Medulla oblongata (tissue), 1 donor: ENCODE data around the gene PRRT1.
"Not testable (repeated sequence)": the region's sequence is repeated elsewhere in the genome, so short reads cannot be mapped to it uniquely, and the experiment has no call there.

Source experiments
- DNase-seq: peaks from one replicate; pipeline ENCODE4 v3.0.0-alpha.2; 2015; ENCODE audit errors: extremely low spot score

The PRRT1 gene

GRCh38 chr6:32151181-32151862 is 417 bp downstream of the PRRT1 start:
- DNase-seq: peak; percentile 23

GRCh38 chr6:32149932-32150870 is 1.5 kb downstream of the PRRT1 start:
- DNase-seq: no peak

- no peak for DNase-seq
These were observed 2.5 kb downstream of the PRRT1 start for GRCh38 chr6:32149092-32149755.

GRCh38 chr6:32148289-32149091 is 3.2 kb downstream of the PRRT1 start:
- peak; percentile 47 for DNase-seq

- DNase-seq: no peak
These were observed 4.2 kb downstream of the PRRT1 start for GRCh38 chr6:32147401-32148132.

DNA sequence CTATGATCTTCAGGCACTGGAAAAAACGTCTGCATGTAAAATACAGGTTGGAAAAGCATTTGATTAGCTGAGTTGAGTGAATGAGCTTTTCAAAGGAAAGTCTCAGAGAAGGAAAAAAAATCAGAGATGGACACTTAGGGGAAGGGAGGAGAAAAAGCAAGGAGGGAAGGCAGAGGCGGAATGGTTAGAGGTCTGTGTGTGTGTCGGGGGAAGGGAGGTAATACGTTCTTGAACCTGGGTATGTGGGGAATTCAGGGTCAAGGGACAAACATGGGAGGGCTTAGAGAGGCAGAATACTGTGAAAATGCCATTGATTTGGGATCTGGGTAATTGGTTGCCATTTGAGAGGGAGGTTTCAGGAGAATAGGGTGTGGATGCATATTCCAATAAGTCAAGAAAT is 5.1 kb downstream of the PRRT1 start:
- no peak for DNase-seq

- DNase-seq: no peak
These were observed 5.5 kb downstream of the PRRT1 start for GRCh38 chr6:32146287-32146686.

DNA sequence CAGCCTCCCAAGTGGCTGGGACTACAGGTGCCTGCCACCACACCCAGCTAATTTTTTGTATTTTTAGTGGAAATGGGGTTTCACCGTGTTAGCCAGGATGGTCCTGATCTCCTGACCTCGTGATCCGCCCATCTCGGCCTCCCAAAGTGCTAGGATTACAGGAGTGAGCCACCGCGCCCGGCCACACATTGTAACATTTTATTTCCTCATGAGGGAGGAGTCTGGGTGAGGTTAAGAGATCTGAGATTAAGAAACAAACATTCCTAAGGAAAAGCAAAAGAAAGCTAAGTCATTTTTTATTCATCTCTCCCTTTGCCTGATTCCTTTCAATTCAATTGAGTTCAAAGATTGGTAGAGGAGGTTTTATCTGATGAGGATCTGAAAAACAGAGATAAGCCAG is 7.5 kb downstream of the PRRT1 start:
- not testable (repeated sequence) for DNase-seq

- DNase-seq: no peak
These were observed 11.2 kb downstream of the PRRT1 start for GRCh38 chr6:32140420-32141046.

DNA sequence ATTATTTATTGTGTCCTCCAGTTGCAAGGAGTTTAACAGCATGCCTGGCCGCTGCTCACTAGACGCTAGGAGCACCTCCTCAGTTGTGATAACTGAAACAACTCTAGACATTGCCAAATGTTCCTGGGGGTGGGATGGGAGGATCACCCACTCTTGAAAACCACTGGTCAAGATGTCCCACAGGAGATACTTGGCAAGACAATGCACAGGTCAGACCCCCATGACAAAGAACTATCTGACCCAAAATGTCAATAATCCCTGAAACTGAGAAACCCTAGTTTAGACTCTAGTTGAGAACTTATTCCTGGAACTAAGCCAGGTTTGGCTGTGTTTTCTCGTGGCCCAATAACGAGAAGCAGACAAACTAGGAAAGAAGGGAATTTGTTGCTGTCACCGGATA is 12.1 kb downstream of the PRRT1 start:
- DNase-seq: no peak

- DNase-seq: no peak
These were observed 14.3 kb downstream of the PRRT1 start for GRCh38 chr6:32137454-32137853.

GRCh38 chr6:32133786-32134185 is 18.0 kb downstream of the PRRT1 start:
- DNase-seq: no peak

DNA sequence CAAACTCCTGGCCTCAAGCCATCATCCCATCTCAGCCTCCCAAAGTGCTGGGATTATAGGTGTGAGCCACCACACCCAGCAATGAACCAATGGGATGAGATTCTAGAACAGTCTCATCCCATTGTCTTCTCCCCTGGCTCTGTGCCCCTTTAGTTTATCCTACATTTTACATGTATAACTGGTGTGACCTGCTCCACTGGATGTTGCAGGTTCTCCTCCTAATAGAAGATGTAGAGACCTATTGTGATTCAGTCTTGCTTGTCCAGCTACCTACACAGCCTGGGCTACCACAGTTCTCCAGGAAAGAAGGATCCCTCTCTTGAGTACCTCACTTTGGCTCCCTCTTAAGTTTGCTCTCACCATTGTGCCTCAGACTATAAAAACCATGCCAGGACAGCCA is 19.6 kb downstream of the PRRT1 start:
- no peak for DNase-seq

- no peak for DNase-seq
These were observed 20.2 kb downstream of the PRRT1 start for GRCh38 chr6:32131439-32131948.

DNA sequence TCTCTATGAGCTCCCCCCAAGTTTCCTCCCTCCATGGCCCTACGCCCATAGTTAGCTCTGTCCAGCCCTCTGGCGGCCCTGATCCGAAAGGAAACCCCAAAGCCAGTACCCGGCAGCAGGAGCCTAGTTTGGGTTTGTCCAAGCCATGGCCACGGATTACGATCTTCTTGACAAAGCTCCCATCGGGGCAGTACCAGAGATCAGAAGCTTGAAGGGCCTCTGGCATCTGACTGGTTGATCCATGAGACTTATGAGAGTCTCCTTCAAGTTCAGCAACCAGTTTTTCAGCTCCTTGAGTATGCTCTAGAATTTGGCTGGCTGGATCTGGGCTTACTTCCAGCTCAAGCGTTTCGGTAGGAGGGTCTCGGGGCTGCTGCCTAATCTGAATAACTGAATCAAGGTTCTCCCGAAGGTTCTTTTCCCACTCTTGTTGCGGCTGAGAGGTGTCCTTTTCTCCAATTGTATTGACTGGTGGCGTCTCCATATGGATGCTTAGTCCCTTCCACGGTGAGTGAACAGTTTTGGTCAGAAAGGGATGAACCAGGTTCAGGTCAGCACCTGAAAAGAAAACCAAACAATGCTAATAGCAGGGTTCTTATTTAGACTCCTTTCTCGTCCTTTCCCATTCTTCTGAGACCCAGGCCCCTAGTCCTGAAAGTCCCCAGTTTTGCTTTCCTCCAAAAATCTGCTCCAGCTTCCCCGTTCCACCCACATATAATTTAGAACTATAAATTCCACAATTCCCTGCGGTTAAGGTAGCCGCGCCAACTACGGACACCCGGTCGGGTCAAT is 22.2 kb downstream of the PRRT1 start:
- DNase-seq: no peak

DNA sequence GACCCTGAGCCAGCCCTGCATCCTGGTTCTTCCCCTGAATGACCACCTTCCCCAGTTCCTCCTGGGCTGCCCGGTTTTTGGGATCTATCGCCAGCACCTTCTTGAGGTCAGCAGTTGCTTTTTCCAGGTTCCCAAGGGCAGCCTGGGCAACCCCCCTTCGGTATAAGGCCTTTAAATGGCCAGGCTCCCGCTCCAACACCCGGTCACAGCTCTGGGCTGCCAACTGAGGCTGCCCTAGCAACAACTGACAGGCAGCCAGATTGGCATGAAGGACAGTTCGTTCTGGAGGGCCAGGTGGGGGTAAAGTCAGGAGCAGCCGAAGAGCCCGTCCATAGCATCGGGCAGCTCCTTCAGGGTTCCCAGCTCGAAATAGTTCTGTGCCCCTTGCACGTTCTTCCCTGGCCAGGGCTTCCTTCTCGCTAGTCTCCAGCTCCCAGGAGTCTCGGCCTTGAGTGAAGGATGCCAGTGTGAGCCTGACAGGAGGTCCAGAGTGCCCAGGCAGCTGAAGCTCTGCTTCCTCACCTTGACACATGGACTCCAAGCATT is 22.9 kb downstream of the PRRT1 start:
- DNase-seq: peak; percentile 40

- DNase-seq: peak; percentile 100
These were observed 23.8 kb downstream of the PRRT1 start, which contains the start of gene ATF6B for GRCh38 chr6:32127717-32128592. ATF6B (minus strand) TSS chr6:32128246; CDS start chr6:32128207, 39 bp downstream.

DNA sequence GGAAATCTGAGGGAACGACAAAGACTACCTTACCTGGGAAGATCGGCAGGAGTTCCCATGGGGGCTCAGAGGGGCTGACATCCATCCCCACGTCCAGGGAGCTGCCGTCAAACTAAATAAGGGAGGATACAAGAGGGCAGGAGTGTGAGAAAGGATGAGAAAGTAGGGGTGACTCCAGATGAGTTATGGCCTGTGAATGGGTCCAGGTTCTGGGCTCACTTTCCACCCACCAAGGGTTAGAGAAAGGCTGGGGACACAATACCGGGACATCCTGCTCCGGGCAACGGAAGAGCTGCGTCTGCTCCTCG is 24.4 kb downstream of the PRRT1 start:
- DNase-seq: no peak
